ENCODE measurements around the gene ACTL7B.

Gene ACTL7B

DNA sequence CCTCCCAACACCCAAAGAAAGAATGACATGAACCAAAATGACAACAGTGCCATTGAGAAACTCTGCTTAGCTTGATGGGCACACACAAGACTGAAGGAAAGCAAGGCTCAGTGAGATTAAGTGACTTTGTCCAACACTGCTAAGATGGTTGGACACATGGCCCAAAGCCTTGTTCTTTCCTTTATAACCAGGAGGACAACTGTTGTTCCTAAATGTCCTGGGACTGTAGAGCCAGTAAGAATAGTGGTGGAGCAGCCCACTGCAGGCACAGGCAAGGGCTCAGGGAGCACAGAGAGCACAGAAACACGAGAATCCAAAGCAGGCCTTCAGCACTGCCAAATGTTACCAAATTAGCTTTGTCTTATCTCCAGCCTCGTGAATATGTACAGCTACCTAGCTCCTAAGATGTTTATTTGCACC lies 10.2 kb upstream of the ACTL7B start:
- H3K36me3 ChIP-seq: peaks cover 22 to 37% (median 34%) of the 10 kb centered on the region in 3 donors
- no peak overlapping the region for H3K27ac ChIP-seq
- H3K27me3 ChIP-seq: no peaks in the 10 kb centered on the region
- DNase-seq: no peak
- no peaks in the 10 kb centered on the region for H3K9me3 ChIP-seq
- TF ChIP-seq, protein P1, sequence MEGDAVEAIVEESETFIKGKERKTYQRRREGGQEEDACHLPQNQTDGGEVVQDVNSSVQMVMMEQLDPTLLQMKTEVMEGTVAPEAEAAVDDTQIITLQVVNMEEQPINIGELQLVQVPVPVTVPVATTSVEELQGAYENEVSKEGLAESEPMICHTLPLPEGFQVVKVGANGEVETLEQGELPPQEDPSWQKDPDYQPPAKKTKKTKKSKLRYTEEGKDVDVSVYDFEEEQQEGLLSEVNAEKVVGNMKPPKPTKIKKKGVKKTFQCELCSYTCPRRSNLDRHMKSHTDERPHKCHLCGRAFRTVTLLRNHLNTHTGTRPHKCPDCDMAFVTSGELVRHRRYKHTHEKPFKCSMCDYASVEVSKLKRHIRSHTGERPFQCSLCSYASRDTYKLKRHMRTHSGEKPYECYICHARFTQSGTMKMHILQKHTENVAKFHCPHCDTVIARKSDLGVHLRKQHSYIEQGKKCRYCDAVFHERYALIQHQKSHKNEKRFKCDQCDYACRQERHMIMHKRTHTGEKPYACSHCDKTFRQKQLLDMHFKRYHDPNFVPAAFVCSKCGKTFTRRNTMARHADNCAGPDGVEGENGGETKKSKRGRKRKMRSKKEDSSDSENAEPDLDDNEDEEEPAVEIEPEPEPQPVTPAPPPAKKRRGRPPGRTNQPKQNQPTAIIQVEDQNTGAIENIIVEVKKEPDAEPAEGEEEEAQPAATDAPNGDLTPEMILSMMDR (IDR thresholded peaks at IDR 0.05): no peak
- intact Hi-C loops (cut with DNase I; ENCODE audit: low total_unique reads): no loop called here
- H3K4me1 ChIP-seq: no peaks in the 10 kb centered on the region
- H3K4me3 ChIP-seq: no peak overlapping the region

DNA sequence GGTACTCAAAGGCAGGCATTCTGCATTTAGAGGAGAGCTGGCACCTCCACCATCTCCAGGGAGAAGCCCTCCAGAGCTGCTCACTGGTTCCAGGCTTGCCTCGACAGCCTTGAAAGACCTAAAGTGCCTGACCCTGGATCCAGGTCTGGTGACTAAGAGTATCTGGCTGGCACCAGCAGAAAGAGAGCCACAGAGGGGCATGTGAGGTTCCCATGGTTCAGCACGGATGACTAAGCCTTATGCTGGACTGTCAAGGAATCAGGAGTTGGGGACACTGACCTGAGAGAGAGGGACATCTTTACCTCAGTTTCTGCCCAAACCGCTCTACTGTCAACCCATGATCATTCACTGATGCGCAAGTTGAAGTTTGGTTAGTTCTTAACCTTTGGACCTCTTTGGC lies 9.3 kb upstream of the ACTL7B start:
- DNase-seq: no peak

DNA sequence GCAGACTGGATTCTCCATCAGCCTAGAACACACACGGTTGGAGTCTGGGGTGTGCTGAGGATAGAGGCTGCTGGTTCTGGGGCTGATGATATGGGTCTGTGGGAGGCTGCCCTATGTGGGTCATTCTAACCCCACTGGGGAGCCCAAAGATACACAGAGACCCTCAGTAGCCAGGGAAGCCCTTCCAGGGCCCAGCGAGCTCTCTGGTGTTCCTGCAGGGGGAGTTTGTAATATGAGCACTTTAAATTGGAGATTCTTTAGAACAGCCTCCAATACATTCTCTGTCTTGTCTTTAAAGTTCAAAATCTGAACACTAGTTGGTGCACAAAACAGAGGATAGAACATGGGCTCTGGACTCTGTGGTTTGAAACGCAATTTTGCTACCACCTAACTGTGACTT lies 8.7 kb upstream of the ACTL7B start:
- intact Hi-C loops (cut with DNase I; ENCODE audit: low total_unique reads): no loop called here
- no peak overlapping the region for H3K27ac ChIP-seq
- no peaks in the 10 kb centered on the region for H3K9me3 ChIP-seq
- no peaks in the 10 kb centered on the region for H3K4me1 ChIP-seq
- no peak overlapping the region for H3K4me3 ChIP-seq
- DNase-seq: no peak
- peaks cover 19 to 24% (median 21%) of the 10 kb centered on the region in 3 donors for H3K36me3 ChIP-seq
- H3K27me3 ChIP-seq: no peaks in the 10 kb centered on the region
- TF ChIP-seq, protein P1 (IDR thresholded peaks at IDR 0.05): no peak

More for the DNA sequence above, 9.3 kb upstream of the ACTL7B start:
- TF ChIP-seq, protein P1 (IDR thresholded peaks at IDR 0.05): no peak
- Histone ChIP-seq H3K4me1 (no peaks in the 10 kb centered on the region), H3K4me3 (no peak overlapping the region), H3K9me3 (no peaks in the 10 kb centered on the region), H3K27me3 (no peaks in the 10 kb centered on the region), H3K27ac (no peak overlapping the region), H3K36me3 (peaks cover 20 to 29% (median 26%) of the 10 kb centered on the region in 3 donors)
- intact Hi-C loops (cut with DNase I; ENCODE audit: low total_unique reads): no loop called here

DNA sequence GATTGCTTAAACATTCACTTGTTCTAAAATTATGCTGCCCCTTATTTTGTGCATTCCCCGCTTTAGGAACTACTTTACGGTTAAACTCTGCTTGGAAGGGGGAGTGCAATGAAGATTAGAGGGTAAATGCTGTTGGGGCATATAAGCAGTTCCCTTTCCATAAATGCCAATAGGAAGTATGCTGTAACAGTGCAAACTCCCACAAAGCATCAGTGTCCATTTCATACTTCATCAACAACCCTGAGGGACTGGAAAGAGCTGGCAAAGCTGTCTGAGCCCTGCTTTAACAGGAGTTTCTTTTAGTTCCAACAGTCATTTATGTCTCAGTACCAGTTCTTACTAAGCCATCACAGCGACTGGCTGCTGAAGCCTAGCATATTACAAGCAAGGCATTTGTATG lies 8.1 kb upstream of the ACTL7B start:
- TF ChIP-seq, protein P1 (IDR thresholded peaks at IDR 0.05): no peak
- no peaks in the 10 kb centered on the region for H3K9me3 ChIP-seq
- H3K27me3 ChIP-seq: no peaks in the 10 kb centered on the region
- no peaks in the 10 kb centered on the region for H3K4me1 ChIP-seq
- no peak overlapping the region for H3K27ac ChIP-seq
- peaks cover 14 to 19% (median 16%) of the 10 kb centered on the region in 3 donors for H3K36me3 ChIP-seq
- intact Hi-C loops (cut with DNase I; ENCODE audit: low total_unique reads): no loop called here
- H3K4me3 ChIP-seq: no peak overlapping the region
- no peak for DNase-seq

DNA sequence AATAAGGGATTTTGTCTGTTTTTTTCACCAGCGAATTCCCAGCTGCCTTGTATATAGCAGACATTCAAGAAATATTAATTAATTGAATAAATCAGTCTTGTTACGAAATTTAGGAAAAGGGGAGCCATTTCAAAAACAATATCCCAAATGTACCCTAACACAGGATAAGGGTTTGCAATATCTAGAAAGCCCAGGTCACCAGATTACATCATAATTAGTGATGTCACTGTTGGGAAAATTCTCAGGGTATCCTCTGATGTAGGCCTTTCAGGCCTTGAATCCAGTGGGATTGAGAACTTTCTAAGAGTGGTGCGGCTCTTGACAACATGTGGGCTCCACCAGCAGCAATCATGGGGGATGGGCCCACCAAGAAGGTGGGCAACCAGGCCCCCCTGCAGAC lies 6.2 kb upstream of the ACTL7B start, which contains the start of gene ACTL7A:
TSS of gene ACTL7A (plus strand) at position 270 of the 400 bp plus-strand sequence. CDS start at position 327, 57 bp downstream.
- intact Hi-C loops (cut with DNase I; ENCODE audit: low total_unique reads): no loop called here
- DNase-seq: no peak
- H3K27me3 ChIP-seq: no peaks in the 10 kb centered on the region
- no peak within 1 kb of the TSS for H3K27ac ChIP-seq
- TF ChIP-seq, protein P1 (IDR thresholded peaks at IDR 0.05): no peak
- H3K4me1 ChIP-seq: no peaks in the 10 kb centered on the region
- no peaks in the 10 kb centered on the region for H3K9me3 ChIP-seq
- no peak within 1 kb of the TSS for H3K4me3 ChIP-seq
- H3K36me3 ChIP-seq: peaks cover 0 to 5% (median 2%) of the 10 kb centered on the region in 3 donors

DNA sequence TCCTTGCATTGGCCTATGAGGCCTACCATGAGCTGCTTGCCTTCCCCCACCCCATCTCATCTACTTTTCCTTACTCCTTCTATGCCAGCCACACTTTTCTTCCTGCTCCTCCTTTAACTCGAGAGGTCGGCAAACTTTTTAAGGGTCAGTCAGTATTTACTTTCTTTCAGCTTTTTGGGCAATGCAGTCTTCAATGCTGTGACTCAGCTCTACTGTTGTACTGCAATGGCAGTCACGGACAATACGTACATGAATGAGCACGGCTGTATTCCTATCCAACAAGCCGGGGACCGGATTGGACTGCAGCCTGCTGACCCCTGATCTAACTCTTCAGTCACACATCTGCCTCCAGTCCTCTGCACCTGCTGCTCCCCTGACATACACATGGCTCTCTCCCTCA lies 5.7 kb upstream of the ACTL7B start:
- Histone ChIP-seq H3K27me3 (no peaks in the 10 kb centered on the region), H3K27ac (no peak overlapping the region), H3K9me3 (no peaks in the 10 kb centered on the region), H3K4me3 (no peak overlapping the region), H3K36me3 (no peaks in the 10 kb centered on the region), H3K4me1 (no peaks in the 10 kb centered on the region)
- intact Hi-C loops (cut with DNase I; ENCODE audit: low total_unique reads): no loop called here
- DNase-seq: no peak
- TF ChIP-seq, protein P1 (IDR thresholded peaks at IDR 0.05): no peak

All from tibial artery (tissue), 4 donors.